ENCODE measurements around the gene A1CF. TPM values are rescaled to one million over a fixed set of nuclear protein-coding genes. Genes with fewer than 3 reads are reported as not detected.

A1CF gene
- total and polyA plus RNA-seq, 2 of the 8 experiments (the other 6 are each of a cell fraction or from before 2014, with no cell fraction given) = not detected

- TF ChIP-seq, protein P1, sequence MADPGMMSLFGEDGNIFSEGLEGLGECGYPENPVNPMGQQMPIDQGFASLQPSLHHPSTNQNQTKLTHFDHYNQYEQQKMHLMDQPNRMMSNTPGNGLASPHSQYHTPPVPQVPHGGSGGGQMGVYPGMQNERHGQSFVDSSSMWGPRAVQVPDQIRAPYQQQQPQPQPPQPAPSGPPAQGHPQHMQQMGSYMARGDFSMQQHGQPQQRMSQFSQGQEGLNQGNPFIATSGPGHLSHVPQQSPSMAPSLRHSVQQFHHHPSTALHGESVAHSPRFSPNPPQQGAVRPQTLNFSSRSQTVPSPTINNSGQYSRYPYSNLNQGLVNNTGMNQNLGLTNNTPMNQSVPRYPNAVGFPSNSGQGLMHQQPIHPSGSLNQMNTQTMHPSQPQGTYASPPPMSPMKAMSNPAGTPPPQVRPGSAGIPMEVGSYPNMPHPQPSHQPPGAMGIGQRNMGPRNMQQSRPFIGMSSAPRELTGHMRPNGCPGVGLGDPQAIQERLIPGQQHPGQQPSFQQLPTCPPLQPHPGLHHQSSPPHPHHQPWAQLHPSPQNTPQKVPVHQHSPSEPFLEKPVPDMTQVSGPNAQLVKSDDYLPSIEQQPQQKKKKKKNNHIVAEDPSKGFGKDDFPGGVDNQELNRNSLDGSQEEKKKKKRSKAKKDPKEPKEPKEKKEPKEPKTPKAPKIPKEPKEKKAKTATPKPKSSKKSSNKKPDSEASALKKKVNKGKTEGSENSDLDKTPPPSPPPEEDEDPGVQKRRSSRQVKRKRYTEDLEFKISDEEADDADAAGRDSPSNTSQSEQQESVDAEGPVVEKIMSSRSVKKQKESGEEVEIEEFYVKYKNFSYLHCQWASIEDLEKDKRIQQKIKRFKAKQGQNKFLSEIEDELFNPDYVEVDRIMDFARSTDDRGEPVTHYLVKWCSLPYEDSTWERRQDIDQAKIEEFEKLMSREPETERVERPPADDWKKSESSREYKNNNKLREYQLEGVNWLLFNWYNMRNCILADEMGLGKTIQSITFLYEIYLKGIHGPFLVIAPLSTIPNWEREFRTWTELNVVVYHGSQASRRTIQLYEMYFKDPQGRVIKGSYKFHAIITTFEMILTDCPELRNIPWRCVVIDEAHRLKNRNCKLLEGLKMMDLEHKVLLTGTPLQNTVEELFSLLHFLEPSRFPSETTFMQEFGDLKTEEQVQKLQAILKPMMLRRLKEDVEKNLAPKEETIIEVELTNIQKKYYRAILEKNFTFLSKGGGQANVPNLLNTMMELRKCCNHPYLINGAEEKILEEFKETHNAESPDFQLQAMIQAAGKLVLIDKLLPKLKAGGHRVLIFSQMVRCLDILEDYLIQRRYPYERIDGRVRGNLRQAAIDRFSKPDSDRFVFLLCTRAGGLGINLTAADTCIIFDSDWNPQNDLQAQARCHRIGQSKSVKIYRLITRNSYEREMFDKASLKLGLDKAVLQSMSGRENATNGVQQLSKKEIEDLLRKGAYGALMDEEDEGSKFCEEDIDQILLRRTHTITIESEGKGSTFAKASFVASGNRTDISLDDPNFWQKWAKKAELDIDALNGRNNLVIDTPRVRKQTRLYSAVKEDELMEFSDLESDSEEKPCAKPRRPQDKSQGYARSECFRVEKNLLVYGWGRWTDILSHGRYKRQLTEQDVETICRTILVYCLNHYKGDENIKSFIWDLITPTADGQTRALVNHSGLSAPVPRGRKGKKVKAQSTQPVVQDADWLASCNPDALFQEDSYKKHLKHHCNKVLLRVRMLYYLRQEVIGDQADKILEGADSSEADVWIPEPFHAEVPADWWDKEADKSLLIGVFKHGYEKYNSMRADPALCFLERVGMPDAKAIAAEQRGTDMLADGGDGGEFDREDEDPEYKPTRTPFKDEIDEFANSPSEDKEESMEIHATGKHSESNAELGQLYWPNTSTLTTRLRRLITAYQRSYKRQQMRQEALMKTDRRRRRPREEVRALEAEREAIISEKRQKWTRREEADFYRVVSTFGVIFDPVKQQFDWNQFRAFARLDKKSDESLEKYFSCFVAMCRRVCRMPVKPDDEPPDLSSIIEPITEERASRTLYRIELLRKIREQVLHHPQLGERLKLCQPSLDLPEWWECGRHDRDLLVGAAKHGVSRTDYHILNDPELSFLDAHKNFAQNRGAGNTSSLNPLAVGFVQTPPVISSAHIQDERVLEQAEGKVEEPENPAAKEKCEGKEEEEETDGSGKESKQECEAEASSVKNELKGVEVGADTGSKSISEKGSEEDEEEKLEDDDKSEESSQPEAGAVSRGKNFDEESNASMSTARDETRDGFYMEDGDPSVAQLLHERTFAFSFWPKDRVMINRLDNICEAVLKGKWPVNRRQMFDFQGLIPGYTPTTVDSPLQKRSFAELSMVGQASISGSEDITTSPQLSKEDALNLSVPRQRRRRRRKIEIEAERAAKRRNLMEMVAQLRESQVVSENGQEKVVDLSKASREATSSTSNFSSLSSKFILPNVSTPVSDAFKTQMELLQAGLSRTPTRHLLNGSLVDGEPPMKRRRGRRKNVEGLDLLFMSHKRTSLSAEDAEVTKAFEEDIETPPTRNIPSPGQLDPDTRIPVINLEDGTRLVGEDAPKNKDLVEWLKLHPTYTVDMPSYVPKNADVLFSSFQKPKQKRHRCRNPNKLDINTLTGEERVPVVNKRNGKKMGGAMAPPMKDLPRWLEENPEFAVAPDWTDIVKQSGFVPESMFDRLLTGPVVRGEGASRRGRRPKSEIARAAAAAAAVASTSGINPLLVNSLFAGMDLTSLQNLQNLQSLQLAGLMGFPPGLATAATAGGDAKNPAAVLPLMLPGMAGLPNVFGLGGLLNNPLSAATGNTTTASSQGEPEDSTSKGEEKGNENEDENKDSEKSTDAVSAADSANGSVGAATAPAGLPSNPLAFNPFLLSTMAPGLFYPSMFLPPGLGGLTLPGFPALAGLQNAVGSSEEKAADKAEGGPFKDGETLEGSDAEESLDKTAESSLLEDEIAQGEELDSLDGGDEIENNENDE (IDR thresholded peaks at IDR 0.05; ENCODE audit: insufficient replicate concordance, low read length) = no peak
- TF ChIP-seq KDM5A (IDR thresholded peaks at IDR 0.05; ENCODE audit: low read length) = no peak
- no peak for TF ChIP-seq BACH1 (IDR thresholded peaks at IDR 0.05; ENCODE audit: low read length)
- TF ChIP-seq POLR2A (IDR thresholded peaks at IDR 0.05; ENCODE audit: control extremely low read depth in 1 of 2, low read depth in 2 of 2, low read length in 2 of 2) = no peak
Observed at GRCh38 chr10:50927522-50928189, 42.2 kb upstream of the A1CF start (continued).
